Astrocyte of the spinal cord (primary cell): ENCODE measurements around the gene FAM89B.

Source experiments
- DNase-seq: peaks from one replicate; pipeline ENCODE4 v3.0.0; 2011; ENCODE audit warnings: low read depth, low spot score
- H3K4me3 ChIP-seq: 2 replicates; pipeline ENCODE4 v1.5.1; 2011; ENCODE audit warnings: low read depth, mild to moderate bottlenecking, low read length, moderate library complexity
- CTCF ChIP-seq: IDR thresholded peaks from 2 replicates; pipeline ENCODE4 v1.5.1; 2012; ENCODE audit warnings: low read depth, mild to moderate bottlenecking, low read length, inconsistent platforms
- in situ Hi-C: cut with HindIII; loops from 2 replicates; pipeline ENCODE4 v1.10.0; 2017; ENCODE audit warnings: low sequenced_read_pairs

FAM89B gene

GRCh38 chr11:65591939-65592857 is 19.9 kb downstream of the FAM89B start:
- peak overlapping the region; percentile 22 for H3K4me3 ChIP-seq
- in situ Hi-C loops, result no loop called here
- DNase-seq, result peak; percentile 83
- peak; percentile 18 for TF ChIP-seq CTCF

- TF ChIP-seq CTCF, result no peak
- no peak overlapping the region for H3K4me3 ChIP-seq
- in situ Hi-C loops, result no loop called here
- no peak for DNase-seq
Observed at GRCh38 chr11:65592858-65593517, 20.6 kb downstream of the FAM89B start.

GRCh38 chr11:65593518-65594414 is 21.4 kb downstream of the FAM89B start:
- no peak overlapping the region for H3K4me3 ChIP-seq
- no peak for DNase-seq
- in situ Hi-C loops, result no loop called here
- TF ChIP-seq CTCF, result peak; percentile 79

- TF ChIP-seq CTCF, result no peak
- in situ Hi-C loops, result no loop called here
- no peak for DNase-seq
- no peak overlapping the region for H3K4me3 ChIP-seq
Observed at GRCh38 chr11:65595131-65595530, 22.8 kb downstream of the FAM89B start.

GRCh38 chr11:65595543-65596281 is 23.4 kb downstream of the FAM89B start, which contains the start of gene KCNK7:
Gene KCNK7, minus strand, starts transcription at chr11:65595800. Its CDS starts 28 bp downstream, at chr11:65595772.
- in situ Hi-C loops, result no loop called here
- TF ChIP-seq CTCF, result no peak
- H3K4me3 ChIP-seq, result no peak within 1 kb of the TSS
- DNase-seq, result no peak
